ENCODE results near the gene CAMKV. TPM values are rescaled to one million over a fixed set of nuclear protein-coding genes. Genes with fewer than 3 reads are reported as not detected.

Gene CAMKV
- total and polyA plus RNA-seq, 2 donors from 2014 or later, result 0.16 TPM; not detected in 1

GRCh38 chr3:49878686-49879085 lies 9.0 kb upstream of the CAMKV start:
- FAIRE-seq (no peak), DNase-seq (no peak)
- TF ChIP-seq CTCF (IDR thresholded peaks at IDR 0.05; ENCODE audit: borderline replicate concordance, extremely low read depth, insufficient read depth), result no peak

GRCh38 chr3:49877716-49878115 lies 8.0 kb upstream of the CAMKV start:
- H3K4me1 ChIP-seq (ENCODE audit: control insufficient read depth in 2 of 3, insufficient read depth in 2 of 3, low read depth in 1 of 3, low read length in 3 of 3), result no peaks in the 10 kb centered on the region

More at GRCh38 chr3:49878686-49879085, 9.0 kb upstream of the CAMKV start:
- no peaks in the 10 kb centered on the region for H3K9me3 ChIP-seq (ENCODE audit: control insufficient read depth in 2 of 3, insufficient read depth in 1 of 3, low read length in 3 of 3)
- no peaks in the 10 kb centered on the region for H3K36me3 ChIP-seq (ENCODE audit: control insufficient read depth in 2 of 3, insufficient read depth in 3 of 3, low read length in 3 of 3)
- H3K27ac ChIP-seq (ENCODE audit: low read depth in 2 of 2, low read length in 2 of 2), result no peak overlapping the region
- no peak overlapping the region for H3K9ac ChIP-seq (ENCODE audit: low read length in 3 of 3)
- intact Hi-C loops (cut with DNase I), result no loop called here
- H3K4me1 ChIP-seq (ENCODE audit: control insufficient read depth in 2 of 3, insufficient read depth in 2 of 3, low read depth in 1 of 3, low read length in 3 of 3), result no peaks in the 10 kb centered on the region
- H3K4me3 ChIP-seq (ENCODE audit: low read length in 3 of 3), result no peak overlapping the region
- H3K27me3 ChIP-seq (ENCODE audit: control insufficient read depth, insufficient read depth, low read length), result no peaks in the 10 kb centered on the region

GRCh38 chr3:49876567-49876966 lies 6.9 kb upstream of the CAMKV start:
- Histone ChIP-seq H3K9me3 (ENCODE audit: control insufficient read depth in 2 of 3, insufficient read depth in 1 of 3, low read length in 3 of 3) (no peaks in the 10 kb centered on the region), H3K27me3 (ENCODE audit: control insufficient read depth, insufficient read depth, low read length) (no peaks in the 10 kb centered on the region), H3K4me1 (ENCODE audit: control insufficient read depth in 2 of 3, insufficient read depth in 2 of 3, low read depth in 1 of 3, low read length in 3 of 3) (no peaks in the 10 kb centered on the region), H3K9ac (ENCODE audit: low read length in 3 of 3) (no peak overlapping the region), H3K27ac (ENCODE audit: low read depth in 2 of 2, low read length in 2 of 2) (no peak overlapping the region), H3K36me3 (ENCODE audit: control insufficient read depth in 2 of 3, insufficient read depth in 3 of 3, low read length in 3 of 3) (no peaks in the 10 kb centered on the region), H3K4me3 (ENCODE audit: low read length in 3 of 3) (no peak overlapping the region)
- intact Hi-C loops (cut with DNase I), result no loop called here
- no peak for FAIRE-seq
- no peak for TF ChIP-seq CTCF (IDR thresholded peaks at IDR 0.05; ENCODE audit: borderline replicate concordance, extremely low read depth, insufficient read depth)
- no peak for DNase-seq

More at GRCh38 chr3:49877716-49878115, 8.0 kb upstream of the CAMKV start:
- Histone ChIP-seq H3K9me3 (ENCODE audit: control insufficient read depth in 2 of 3, insufficient read depth in 1 of 3, low read length in 3 of 3) (no peaks in the 10 kb centered on the region), H3K9ac (ENCODE audit: low read length in 3 of 3) (no peak overlapping the region), H3K36me3 (ENCODE audit: control insufficient read depth in 2 of 3, insufficient read depth in 3 of 3, low read length in 3 of 3) (no peaks in the 10 kb centered on the region), H3K27ac (ENCODE audit: low read depth in 2 of 2, low read length in 2 of 2) (no peak overlapping the region), H3K4me3 (ENCODE audit: low read length in 3 of 3) (no peak overlapping the region), H3K27me3 (ENCODE audit: control insufficient read depth, insufficient read depth, low read length) (no peaks in the 10 kb centered on the region)
- TF ChIP-seq CTCF (IDR thresholded peaks at IDR 0.05; ENCODE audit: borderline replicate concordance, extremely low read depth, insufficient read depth), result no peak
- intact Hi-C loops (cut with DNase I), result no loop called here
- DNase-seq (no peak), FAIRE-seq (no peak)

GRCh38 chr3:49873623-49874022 lies 3.9 kb upstream of the CAMKV start:
- FAIRE-seq, result no peak

More at GRCh38 chr3:49873623-49874022, 3.9 kb upstream of the CAMKV start:
- Histone ChIP-seq H3K9me3 (ENCODE audit: control insufficient read depth in 2 of 3, insufficient read depth in 1 of 3, low read length in 3 of 3) (no peaks in the 10 kb centered on the region), H3K27ac (ENCODE audit: low read depth in 2 of 2, low read length in 2 of 2) (no peak overlapping the region), H3K4me3 (ENCODE audit: low read length in 3 of 3) (no peak overlapping the region), H3K4me1 (ENCODE audit: control insufficient read depth in 2 of 3, insufficient read depth in 2 of 3, low read depth in 1 of 3, low read length in 3 of 3) (no peaks in the 10 kb centered on the region), H3K36me3 (ENCODE audit: control insufficient read depth in 2 of 3, insufficient read depth in 3 of 3, low read length in 3 of 3) (no peaks in the 10 kb centered on the region), H3K9ac (ENCODE audit: low read length in 3 of 3) (no peak overlapping the region), H3K27me3 (ENCODE audit: control insufficient read depth, insufficient read depth, low read length) (peaks cover 5% of the 10 kb centered on the region)
- TF ChIP-seq CTCF (IDR thresholded peaks at IDR 0.05; ENCODE audit: borderline replicate concordance, extremely low read depth, insufficient read depth), result no peak
- intact Hi-C loops (cut with DNase I), result no loop called here
- DNase-seq, result no peak

All from kidney (tissue), 14 donors.